K562 (cell line): ENCODE results near the gene DUSP28.

Experiments
- MEF2D ChIP-seq: conservative IDR thresholded peaks from 2 replicates; pipeline ENCODE4 v1.6.1; 2016; ENCODE audit warnings: low read depth, missing genetic modification characterization, missing compliant biosample characterization
- TAL1 ChIP-seq: fragments of 450-650 bp; IDR thresholded peaks from 2 replicates; pipeline ENCODE4 v1.6.1; 2016; ENCODE audit warnings: mild to moderate bottlenecking

DNA sequence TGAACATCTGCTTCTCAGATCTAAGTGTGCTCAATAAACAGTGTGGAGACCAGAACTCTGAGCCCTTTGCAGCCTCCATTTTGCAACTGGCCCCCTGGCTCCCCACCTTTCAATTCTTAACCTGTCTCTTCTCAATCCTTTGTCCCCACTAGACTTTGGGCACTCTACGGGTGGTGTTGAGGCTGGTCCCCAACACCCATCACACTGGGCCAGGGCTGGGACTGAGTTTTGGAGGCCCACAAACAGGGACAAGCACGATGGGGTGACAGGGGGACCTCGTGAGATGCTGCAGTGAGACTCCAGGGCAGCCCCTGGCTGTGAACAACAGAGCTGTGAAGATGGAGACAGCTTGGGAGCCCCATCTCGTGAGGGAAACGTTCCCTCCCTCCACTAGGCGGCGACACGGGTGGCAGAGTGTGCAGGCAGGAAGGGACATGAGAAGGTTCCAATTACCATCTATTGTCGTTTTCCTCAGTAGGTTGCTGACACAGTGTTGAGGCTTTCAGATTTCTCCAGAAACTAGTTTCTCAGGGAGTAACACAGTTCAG, 3.5 kb upstream of the DUSP28 start:
- TF ChIP-seq MEF2D (tag) (no peak), TAL1 (no peak)
